ENCODE results near the gene ARSD.

ARSD gene

DNA sequence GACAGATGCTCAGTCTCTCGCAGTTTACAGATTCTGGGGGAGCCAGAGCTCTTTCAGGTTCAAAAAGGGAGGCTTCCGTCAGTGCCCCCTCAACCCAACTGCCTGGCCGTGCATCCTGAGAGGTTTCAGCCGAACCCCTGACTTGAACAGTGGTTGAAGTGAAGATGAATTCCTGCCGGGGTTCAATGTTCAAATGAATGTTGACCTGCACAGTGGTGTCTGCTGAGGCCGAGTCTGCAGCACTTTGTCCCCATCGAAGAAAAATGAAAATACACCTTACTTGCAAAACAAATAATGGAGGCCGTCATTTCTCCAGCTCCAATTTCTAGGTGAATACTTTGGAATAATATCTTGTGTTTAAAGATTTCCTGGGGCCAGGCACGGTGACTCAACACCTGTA, 66.7 kb downstream of the ARSD start:
- Mint-ChIP-seq H3K27ac (no peak overlapping the region), H3K27me3 (no peaks in the 10 kb centered on the region), H3K4me3 (no peak overlapping the region), H3K4me1 (no peaks in the 10 kb centered on the region), H3K36me3 (no peaks in the 10 kb centered on the region), H3K9me3 (no peaks in the 10 kb centered on the region)
- no peak for DNase-seq
- CTCF ChIA-PET: no interaction called here

DNA sequence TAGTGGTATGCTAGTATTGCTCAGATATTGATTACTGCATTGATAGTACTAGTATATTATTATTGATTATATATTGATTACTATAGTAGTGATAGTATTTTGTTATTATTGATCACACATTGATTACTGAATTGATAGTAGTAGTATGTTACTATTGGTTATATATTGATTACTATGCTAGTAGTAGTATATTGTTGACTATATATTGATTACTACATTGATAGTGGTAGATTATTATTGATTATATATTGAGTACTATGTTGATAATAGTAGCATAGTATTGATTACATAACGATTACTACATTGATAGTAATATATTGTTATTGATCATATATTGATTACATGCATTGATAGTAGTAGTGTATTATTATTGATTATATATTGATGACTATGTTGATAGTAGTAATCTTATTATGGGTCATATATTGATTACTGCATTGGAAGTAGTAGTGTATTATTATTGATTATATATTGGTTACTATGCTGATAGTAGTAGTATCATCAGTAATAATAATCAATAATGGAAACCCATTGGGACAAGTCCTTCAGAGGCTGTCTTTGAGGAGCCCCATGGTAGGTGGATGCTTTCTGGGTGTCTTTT, 69.8 kb downstream of the ARSD start:
- H3K4me3 Mint-ChIP-seq: no peak overlapping the region
- H3K9me3 Mint-ChIP-seq: no peaks in the 10 kb centered on the region
- H3K27ac Mint-ChIP-seq: no peak overlapping the region
- H3K27me3 Mint-ChIP-seq: no peaks in the 10 kb centered on the region
- DNase-seq: no peak
- H3K4me1 Mint-ChIP-seq: no peaks in the 10 kb centered on the region
- H3K36me3 Mint-ChIP-seq: no peaks in the 10 kb centered on the region
- CTCF ChIA-PET: no interaction called here

DNA sequence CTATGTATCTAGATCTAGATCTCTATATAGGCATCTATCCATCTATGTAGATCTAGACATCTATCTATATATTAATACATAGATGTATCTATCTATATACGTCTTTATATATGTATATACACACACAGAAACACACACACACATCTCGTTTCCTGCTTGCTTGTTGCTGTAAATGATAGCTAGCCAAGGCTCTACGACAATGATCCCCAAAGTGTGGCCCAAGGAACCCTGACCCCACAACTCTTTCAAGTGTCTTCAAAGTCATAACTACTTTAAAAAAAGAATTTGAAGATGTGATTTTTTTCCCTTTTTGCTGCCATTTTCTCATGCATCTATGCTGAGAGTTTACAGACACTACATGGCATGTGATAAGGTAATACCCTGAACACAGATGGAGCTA, 71.6 kb downstream of the ARSD start:
- CTCF ChIA-PET: no interaction called here
- H3K4me1 Mint-ChIP-seq: no peaks in the 10 kb centered on the region
- no peak for DNase-seq
- no peak overlapping the region for H3K4me3 Mint-ChIP-seq
- H3K27ac Mint-ChIP-seq: no peak overlapping the region
- no peaks in the 10 kb centered on the region for H3K27me3 Mint-ChIP-seq
- H3K9me3 Mint-ChIP-seq: no peaks in the 10 kb centered on the region
- no peaks in the 10 kb centered on the region for H3K36me3 Mint-ChIP-seq

DNA sequence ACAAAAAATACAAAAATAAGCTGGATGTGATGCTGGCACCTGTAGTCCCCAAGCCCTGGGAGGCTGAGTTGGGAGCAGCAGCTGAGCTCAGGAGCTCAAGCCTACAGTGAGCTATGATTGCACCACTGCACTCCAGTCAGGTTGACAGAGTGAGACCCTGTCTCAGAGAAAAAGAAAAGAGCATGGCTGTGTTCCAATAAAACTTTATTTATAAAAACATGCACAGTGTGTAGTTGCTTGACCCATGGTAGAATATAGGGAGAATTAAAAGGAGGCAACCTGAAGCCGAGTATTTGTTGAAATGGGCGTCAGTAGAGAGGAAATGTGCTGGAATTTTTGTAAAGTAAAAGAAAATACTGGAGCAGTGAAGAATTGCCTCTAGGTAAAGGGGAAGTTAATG, 73.4 kb downstream of the ARSD start:
- DNase-seq: no peak
- Mint-ChIP-seq H3K36me3 (no peaks in the 10 kb centered on the region), H3K27ac (no peak overlapping the region), H3K9me3 (no peaks in the 10 kb centered on the region), H3K27me3 (no peaks in the 10 kb centered on the region), H3K4me1 (no peaks in the 10 kb centered on the region), H3K4me3 (no peak overlapping the region)
- CTCF ChIA-PET: no interaction called here

DNA sequence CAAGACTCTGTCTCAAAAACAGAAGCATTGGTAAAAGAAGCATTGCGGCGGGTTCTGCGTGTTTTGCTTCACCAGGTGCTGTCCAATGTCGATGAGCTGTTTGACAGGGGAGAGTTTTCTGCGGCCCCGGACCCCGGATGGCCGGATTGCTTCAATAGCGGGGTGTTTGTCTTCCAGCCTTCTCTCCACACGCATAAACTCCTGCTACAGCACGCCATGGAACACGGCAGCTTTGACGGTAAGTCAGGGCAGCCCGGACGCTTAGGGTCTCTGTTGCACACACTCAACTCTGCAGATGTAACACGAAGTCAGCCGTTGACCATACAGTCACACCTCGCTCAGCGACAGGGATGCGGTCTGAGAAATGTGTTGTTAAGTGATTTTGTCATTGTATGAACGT, 74.2 kb downstream of the ARSD start:
- Mint-ChIP-seq H3K27ac (no peak overlapping the region), H3K4me1 (no peaks in the 10 kb centered on the region), H3K4me3 (no peak overlapping the region), H3K9me3 (no peaks in the 10 kb centered on the region), H3K36me3 (no peaks in the 10 kb centered on the region), H3K27me3 (no peaks in the 10 kb centered on the region)
- CTCF ChIA-PET: no interaction called here
- no peak for DNase-seq

All from activated naive CD4-positive, alpha-beta T cell treated with anti-CD3 and anti-CD28 coated beads, Interleukin-2, amount 10 ng/mL, durations not matched to agents 7 days and 5 days (primary cell).